Astrocyte (in vitro differentiated cells and primary cell): ENCODE results near the gene RIMBP2. TPM values are rescaled to one million over a fixed set of nuclear protein-coding genes. Genes with fewer than 3 reads are reported as not detected.

Source experiments
- DNase-seq: peaks from one replicate; pipeline ENCODE4 v3.0.0-alpha.2; 2010; ENCODE audit warnings: low read depth
- FAIRE-seq: peaks from 2 replicates; lab custom pipeline; 2011; peaks lifted over from hg19 to GRCh38; lab: Jason Lieb, UNC
- H2AFZ ChIP-seq: 2 replicates; pipeline ENCODE4 v1.6.0; 2012; ENCODE audit warnings: low read depth, low read length, inconsistent platforms
- H3K27ac ChIP-seq: 2 replicates; pipeline ENCODE4 v1.5.1; 2011; ENCODE audit warnings: low read depth, low read length, inconsistent platforms
- H3K27me3 ChIP-seq: 2 replicates; pipeline ENCODE4 v1.6.0; 2011; ENCODE audit warnings: low read length, inconsistent platforms; ENCODE audit not compliant: insufficient read depth
- H3K36me3 ChIP-seq: 2 replicates; pipeline ENCODE4 v1.5.1; 2011; ENCODE audit warnings: low read length, inconsistent platforms; ENCODE audit not compliant: insufficient read depth
- H3K4me1 ChIP-seq: 2 replicates; pipeline ENCODE4 v1.5.1; 2011; ENCODE audit warnings: low read length, inconsistent platforms; ENCODE audit not compliant: insufficient read depth
- H3K4me2 ChIP-seq: 2 replicates; pipeline ENCODE4 v1.6.0; 2012; ENCODE audit warnings: low read length, inconsistent platforms
- H3K4me3 ChIP-seq: 2 replicates; pipeline ENCODE4 v1.5.1; 2011; ENCODE audit warnings: low read depth, mild to moderate bottlenecking, low read length, inconsistent platforms; ENCODE audit not compliant: insufficient read depth
- H3K79me2 ChIP-seq: 2 replicates; pipeline ENCODE4 v1.6.0; 2012; ENCODE audit warnings: mild to moderate bottlenecking, low read length, inconsistent platforms; ENCODE audit not compliant: insufficient read depth
- H3K9ac ChIP-seq: 2 replicates; pipeline ENCODE4 v1.6.0; 2012; ENCODE audit warnings: mild to moderate bottlenecking, low read length, inconsistent platforms
- H3K9me3 ChIP-seq: 2 replicates; pipeline ENCODE4 v1.5.1; 2012; ENCODE audit warnings: low read depth, mild to moderate bottlenecking, low read length, inconsistent platforms; ENCODE audit not compliant: insufficient read depth
- H4K20me1 ChIP-seq: 2 replicates; pipeline ENCODE4 v1.6.0; 2012; ENCODE audit warnings: low read length, inconsistent platforms; ENCODE audit not compliant: insufficient read depth
- H3K27ac Mint-ChIP-seq: one replicate; pipeline ENCODE4 v1.8.0; 2021; ENCODE audit warnings: mild to moderate bottlenecking, mixed read lengths; ENCODE audit not compliant: unreplicated experiment
- H3K27me3 Mint-ChIP-seq: one replicate; pipeline ENCODE4 v1.8.0; 2021; ENCODE audit warnings: low read depth, mixed read lengths; ENCODE audit not compliant: unreplicated experiment
- H3K36me3 Mint-ChIP-seq: one replicate; pipeline ENCODE4 v1.8.0; 2021; ENCODE audit warnings: low read depth, mixed read lengths; ENCODE audit not compliant: unreplicated experiment
- H3K4me1 Mint-ChIP-seq: one replicate; pipeline ENCODE4 v1.8.0; 2021; ENCODE audit warnings: low read depth, mixed read lengths; ENCODE audit not compliant: unreplicated experiment
- H3K4me3 Mint-ChIP-seq: one replicate; pipeline ENCODE4 v1.8.0; 2021; ENCODE audit warnings: mild to moderate bottlenecking, moderate library complexity, mixed read lengths; ENCODE audit not compliant: unreplicated experiment
- H3K9me3 Mint-ChIP-seq: one replicate; pipeline ENCODE4 v1.8.0; 2021; ENCODE audit warnings: mild to moderate bottlenecking, mixed read lengths; ENCODE audit not compliant: unreplicated experiment
- CTCF ChIP-seq: IDR thresholded peaks from 2 replicates; pipeline ENCODE4 v1.5.1; 2011; ENCODE audit warnings: low read depth, mild to moderate bottlenecking, inconsistent platforms, low read length, moderate library complexity; ENCODE audit not compliant: insufficient read depth
- EZH2 ChIP-seq: IDR thresholded peaks from 2 replicates; pipeline ENCODE4 v1.6.1; 2012; ENCODE audit warnings: mild to moderate bottlenecking, low read length, inconsistent platforms; ENCODE audit not compliant: insufficient read depth
- total RNA-seq: library from RNA; stranded (reverse); gene quantifications from 2 replicates; pipeline ENCODE4 v1.2.1, GENCODE V29; 2021

The RIMBP2 gene
- total RNA-seq, 1 donor from 2014 or later = 2.2 TPM

- Mint-ChIP-seq H3K4me1 (no peaks in the 10 kb centered on the region), H3K4me3 (no peak overlapping the region), H3K36me3 (no peaks in the 10 kb centered on the region), H3K27me3 (peaks cover 6% of the 10 kb centered on the region), H3K27ac (no peak overlapping the region), H3K9me3 (peaks cover 9% of the 10 kb centered on the region)
- Histone ChIP-seq H3K9me3 (peaks cover 3% of the 10 kb centered on the region), H3K27me3 (no peaks in the 10 kb centered on the region), H3K9ac (no peak overlapping the region), H2AFZ (no peak overlapping the region), H3K4me3 (no peak overlapping the region), H4K20me1 (no peaks in the 10 kb centered on the region), H3K36me3 (no peaks in the 10 kb centered on the region), H3K79me2 (no peaks in the 10 kb centered on the region), H3K4me1 (no peaks in the 10 kb centered on the region), H3K27ac (no peak overlapping the region), H3K4me2 (no peak overlapping the region)
- TF ChIP-seq EZH2 = no peak
- TF ChIP-seq CTCF = no peak
- DNase-seq (no peak), FAIRE-seq (no peak)
These were observed 82.3 kb downstream of the RIMBP2 start for GRCh38 chr12:130633771-130634170.

- Histone ChIP-seq H3K27ac (no peak overlapping the region), H3K4me3 (no peak overlapping the region), H3K4me2 (no peak overlapping the region), H3K36me3 (no peaks in the 10 kb centered on the region), H3K9ac (no peak overlapping the region), H3K27me3 (no peaks in the 10 kb centered on the region), H3K4me1 (no peaks in the 10 kb centered on the region), H3K9me3 (peaks cover 11% of the 10 kb centered on the region), H3K79me2 (no peaks in the 10 kb centered on the region), H4K20me1 (no peaks in the 10 kb centered on the region), H2AFZ (no peak overlapping the region)
- Mint-ChIP-seq H3K9me3 (peaks cover 9% of the 10 kb centered on the region), H3K4me3 (no peak overlapping the region), H3K36me3 (no peaks in the 10 kb centered on the region), H3K27me3 (peaks cover 6% of the 10 kb centered on the region), H3K27ac (no peak overlapping the region), H3K4me1 (no peaks in the 10 kb centered on the region)
- FAIRE-seq (no peak), DNase-seq (no peak)
- TF ChIP-seq EZH2 (no peak), CTCF (no peak)
These were observed 83.5 kb downstream of the RIMBP2 start for GRCh38 chr12:130632642-130633041.

GRCh38 chr12:130628304-130628703 is 87.8 kb downstream of the RIMBP2 start:
- Histone ChIP-seq H2AFZ (no peak overlapping the region), H3K9ac (no peak overlapping the region), H3K9me3 (peaks cover 16% of the 10 kb centered on the region), H3K27me3 (no peaks in the 10 kb centered on the region), H3K4me3 (no peak overlapping the region), H3K4me2 (no peak overlapping the region), H3K36me3 (no peaks in the 10 kb centered on the region), H3K4me1 (no peaks in the 10 kb centered on the region), H3K79me2 (no peaks in the 10 kb centered on the region), H4K20me1 (no peaks in the 10 kb centered on the region), H3K27ac (no peak overlapping the region)
- H3K4me1 Mint-ChIP-seq = no peaks in the 10 kb centered on the region
- no peak for FAIRE-seq
- no peaks in the 10 kb centered on the region for H3K27me3 Mint-ChIP-seq
- no peak for TF ChIP-seq EZH2
- TF ChIP-seq CTCF = no peak
- peaks cover 4% of the 10 kb centered on the region for H3K9me3 Mint-ChIP-seq
- H3K36me3 Mint-ChIP-seq = no peaks in the 10 kb centered on the region
- no peak overlapping the region for H3K27ac Mint-ChIP-seq
- no peak for DNase-seq
- H3K4me3 Mint-ChIP-seq = no peak overlapping the region
